22Rv1 (cell line): ENCODE results near the gene ZNF609.

Experiments used
- H3K27ac ChIP-seq: fragments of 450-650 bp; 2 replicates; pipeline ENCODE4 v1.5.1; 2017
- CTCF ChIP-seq: fragments of 450-650 bp; IDR thresholded peaks from 2 replicates; pipeline ENCODE4 v1.5.1; 2017; ENCODE audit warnings: mild to moderate bottlenecking
- ZFX ChIP-seq: fragments of 450-650 bp; IDR thresholded peaks from 2 replicates; pipeline ENCODE4 v1.6.1; 2017; ENCODE audit warnings: antibody characterized with exemption, borderline replicate concordance

The ZNF609 gene

GRCh38 chr15:64460206-64460723 is at the start of gene ZNF609:
TSS of gene ZNF609 (plus strand) at chr15:64460578. CDS start at chr15:64499420, 38,842 bp downstream.
- TF ChIP-seq ZFX (no peak), CTCF (no peak)
- H3K27ac ChIP-seq, result peak within 1 kb of the TSS; percentile 77

GRCh38 chr15:64412216-64412615 is 48.2 kb upstream of the ZNF609 start:
- no peak for TF ChIP-seq CTCF
- no peak for TF ChIP-seq ZFX
- no peak overlapping the region for H3K27ac ChIP-seq

- H3K27ac ChIP-seq, result peak overlapping the region; percentile 84
- TF ChIP-seq ZFX (no peak), CTCF (no peak)
These were observed 37.7 kb upstream of the ZNF609 start for GRCh38 chr15:64422697-64423096.

GRCh38 chr15:64423970-64424369 is 36.4 kb upstream of the ZNF609 start:
- H3K27ac ChIP-seq, result peak overlapping the region; percentile 84
- TF ChIP-seq CTCF, result no peak
- no peak for TF ChIP-seq ZFX

GRCh38 chr15:64425221-64425620 is 35.2 kb upstream of the ZNF609 start:
- TF ChIP-seq CTCF, result no peak
- no peak for TF ChIP-seq ZFX

GRCh38 chr15:64426845-64427465 is 33.4 kb upstream of the ZNF609 start:
- TF ChIP-seq ZFX, result no peak
- TF ChIP-seq CTCF, result peak; percentile 35
- H3K27ac ChIP-seq, result no peak overlapping the region

More at GRCh38 chr15:64425221-64425620, 35.2 kb upstream of the ZNF609 start:
- H3K27ac ChIP-seq, result peak overlapping the region; percentile 84

- H3K27ac ChIP-seq, result no peak overlapping the region
- no peak for TF ChIP-seq CTCF
- TF ChIP-seq ZFX, result no peak
These were observed 30.9 kb upstream of the ZNF609 start for GRCh38 chr15:64429448-64429847.
